ENCODE data around the gene WDR90. TPM values are rescaled to one million over a fixed set of nuclear protein-coding genes. Genes with fewer than 3 reads are reported as not detected.

WDR90 gene
- polyA plus RNA-seq, 3 donors: 0.13 to 16.5 (median 1.1) TPM

GRCh38 chr16:635573-636205 is 13.5 kb upstream of the WDR90 start:
- intact Hi-C loops (cut with micrococcal nuclease): loop anchor here (2.0 to 5.0 kb wide), 4 partner anchors 25 to 108 kb away; partner anchors contain the start of genes CAPN15 (in 2 of the 2), JMJD8 (in 1 of the 2) and STUB1 (in 1 of the 2)
- TF ChIP-seq, protein P1, sequence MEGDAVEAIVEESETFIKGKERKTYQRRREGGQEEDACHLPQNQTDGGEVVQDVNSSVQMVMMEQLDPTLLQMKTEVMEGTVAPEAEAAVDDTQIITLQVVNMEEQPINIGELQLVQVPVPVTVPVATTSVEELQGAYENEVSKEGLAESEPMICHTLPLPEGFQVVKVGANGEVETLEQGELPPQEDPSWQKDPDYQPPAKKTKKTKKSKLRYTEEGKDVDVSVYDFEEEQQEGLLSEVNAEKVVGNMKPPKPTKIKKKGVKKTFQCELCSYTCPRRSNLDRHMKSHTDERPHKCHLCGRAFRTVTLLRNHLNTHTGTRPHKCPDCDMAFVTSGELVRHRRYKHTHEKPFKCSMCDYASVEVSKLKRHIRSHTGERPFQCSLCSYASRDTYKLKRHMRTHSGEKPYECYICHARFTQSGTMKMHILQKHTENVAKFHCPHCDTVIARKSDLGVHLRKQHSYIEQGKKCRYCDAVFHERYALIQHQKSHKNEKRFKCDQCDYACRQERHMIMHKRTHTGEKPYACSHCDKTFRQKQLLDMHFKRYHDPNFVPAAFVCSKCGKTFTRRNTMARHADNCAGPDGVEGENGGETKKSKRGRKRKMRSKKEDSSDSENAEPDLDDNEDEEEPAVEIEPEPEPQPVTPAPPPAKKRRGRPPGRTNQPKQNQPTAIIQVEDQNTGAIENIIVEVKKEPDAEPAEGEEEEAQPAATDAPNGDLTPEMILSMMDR (IDR thresholded peaks at IDR 0.05): no peak
- Histone ChIP-seq H3K4me3 (replicated peaks in 1 of 3; ENCODE audit: low read depth in 2 of 3, low read length in 3 of 3) (peak overlapping the region; percentile 70 to 96 (median 89)), H3K4me1 (ENCODE audit: control insufficient read depth in 1 of 2, insufficient read depth in 2 of 2, low read length in 2 of 2) (peaks cover 22 to 36% of the 10 kb centered on the region in 2 donors), H3K4me2 (replicated peaks; ENCODE audit: extremely low read depth, low read length, poor library complexity, severe bottlenecking) (peak overlapping the region; percentile 100), H3K9ac (ENCODE audit: insufficient read depth, low read length, poor library complexity, severe bottlenecking) (peak overlapping the region; percentile 82), H3K36me3 (replicated peaks in 1 of 2; ENCODE audit: control insufficient read depth in 1 of 2, insufficient read depth in 2 of 2, low read length in 2 of 2) (peaks cover 0 to 8% of the 10 kb centered on the region in 2 donors), H3K79me2 (ENCODE audit: insufficient read depth, low read length) (peaks cover 12% of the 10 kb centered on the region), H3K27ac (ENCODE audit: low read depth in 1 of 2, low read length in 2 of 2) (peak overlapping the region in 1 of 2 donors; percentile 87), H3K27me3 (ENCODE audit: control insufficient read depth in 2 of 2, insufficient read depth in 2 of 2, low read length in 2 of 2) (no peaks in the 10 kb centered on the region), H4K20me1 (ENCODE audit: insufficient read depth, low read length) (peaks cover 20% of the 10 kb centered on the region), H3K9me3 (replicated peaks in 1 of 2; ENCODE audit: control insufficient read depth in 1 of 2, insufficient read depth in 1 of 2, low read length in 2 of 2) (no peaks in the 10 kb centered on the region), H2AFZ (ENCODE audit: insufficient read depth, low read depth, low read length, poor library complexity, severe bottlenecking) (peak overlapping the region; percentile 85)
- Mint-ChIP-seq H3K27me3 (ENCODE audit: low read depth in 3 of 3) (peaks cover 3 to 9% (median 8%) of the 10 kb centered on the region in 3 donors), H3K27ac (peak overlapping the region in 1 of 7 donors; percentile 4), H3K4me1 (peaks cover 14% of the 10 kb centered on the region), H3K9me3 (no peaks in the 10 kb centered on the region), H3K4me3 (peak overlapping the region; percentile 56 to 59), H3K36me3 (peaks cover 2 to 4% of the 10 kb centered on the region in 2 donors)
- 4% methylated on average over 52 of the region's 55 CpGs for WGBS (ENCODE audit: insufficient coverage)
- no peak for DNase-seq

DNA sequence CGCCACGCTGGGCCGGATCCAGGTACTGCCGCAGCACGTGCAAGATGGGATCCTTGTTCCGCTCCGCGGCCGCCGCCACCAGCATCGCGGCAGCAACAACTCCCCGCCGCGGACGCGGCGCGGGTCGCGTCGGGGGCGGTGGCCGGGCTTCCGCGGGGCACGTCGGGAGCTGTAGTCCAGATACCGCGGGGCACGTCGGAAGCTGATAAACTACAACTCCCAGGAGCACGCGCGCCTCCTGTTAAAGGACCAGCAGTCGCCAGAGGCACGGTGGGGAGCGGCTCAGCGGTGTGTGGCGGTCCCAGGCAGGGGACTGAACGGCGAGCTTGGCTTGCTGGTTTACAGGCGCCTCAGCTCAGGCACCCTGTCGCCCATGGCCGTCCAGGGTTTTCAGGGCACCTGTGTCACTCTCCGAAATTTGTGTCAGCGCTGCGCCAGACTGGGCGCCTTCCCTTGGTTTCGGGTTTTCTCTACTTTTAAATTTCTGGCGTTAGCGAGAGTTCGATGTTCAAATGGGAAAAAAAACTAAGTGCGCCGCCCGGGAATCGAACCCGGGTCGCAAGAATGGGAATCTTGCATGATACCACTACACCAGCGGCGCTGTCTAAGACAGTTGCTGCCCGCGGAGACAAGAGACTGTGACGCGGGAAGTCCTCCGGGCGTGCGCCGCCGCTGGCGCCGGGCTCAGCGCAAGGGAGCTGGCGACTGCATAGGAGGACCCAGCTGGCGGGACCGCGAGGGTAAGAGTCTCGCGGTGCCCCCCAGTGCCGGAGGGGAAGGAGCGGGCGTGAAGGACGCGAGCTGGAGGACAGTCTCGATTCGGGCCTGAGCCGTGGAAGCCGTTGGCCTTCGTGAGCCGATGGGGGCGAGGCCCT is 12.7 kb upstream of the WDR90 start, which contains the start of gene METTL26:
METTL26 (minus strand) TSS at position 100 of the 875 bp plus-strand sequence; CDS start at position 85, 15 bp downstream.
- peak within 1 kb of the TSS; percentile 87 to 95 for H3K27ac ChIP-seq (ENCODE audit: low read depth in 1 of 2, low read length in 2 of 2)
- Mint-ChIP-seq H3K36me3 (peaks cover 2 to 4% of the 10 kb centered on the region in 2 donors), H3K4me3 (peak within 1 kb of the TSS; percentile 95 to 97), H3K9me3 (no peaks in the 10 kb centered on the region), H3K4me1 (peaks cover 14% of the 10 kb centered on the region), H3K27me3 (ENCODE audit: low read depth in 3 of 3) (peaks cover 3 to 6% (median 3%) of the 10 kb centered on the region in 3 donors), H3K27ac (peak within 1 kb of the TSS; percentile 94 to 99 (median 98))
- H3K9ac ChIP-seq (ENCODE audit: insufficient read depth, low read length, poor library complexity, severe bottlenecking): peak within 1 kb of the TSS; percentile 82
- H3K4me1 ChIP-seq (ENCODE audit: control insufficient read depth in 1 of 2, insufficient read depth in 2 of 2, low read length in 2 of 2): peaks cover 30 to 38% of the 10 kb centered on the region in 2 donors
- peaks cover 19% of the 10 kb centered on the region for H3K79me2 ChIP-seq (ENCODE audit: insufficient read depth, low read length)
- H2AFZ ChIP-seq (ENCODE audit: insufficient read depth, low read depth, low read length, poor library complexity, severe bottlenecking): peak within 1 kb of the TSS; percentile 85
- no peaks in the 10 kb centered on the region for H3K27me3 ChIP-seq (ENCODE audit: control insufficient read depth in 2 of 2, insufficient read depth in 2 of 2, low read length in 2 of 2)
- TF ChIP-seq, protein P1 (IDR thresholded peaks at IDR 0.05): peak; percentile 18
- peak within 1 kb of the TSS; percentile 100 for H3K4me2 ChIP-seq (replicated peaks; ENCODE audit: extremely low read depth, low read length, poor library complexity, severe bottlenecking)
- peaks cover 17% of the 10 kb centered on the region for H4K20me1 ChIP-seq (ENCODE audit: insufficient read depth, low read length)
- peak within 1 kb of the TSS; percentile 70 to 96 (median 89) for H3K4me3 ChIP-seq (replicated peaks in 1 of 3; ENCODE audit: low read depth in 2 of 3, low read length in 3 of 3)
- WGBS (ENCODE audit: insufficient coverage): under 1% methylated on average over 90 of the region's 91 CpGs
- peak; percentile 93 for DNase-seq
- H3K9me3 ChIP-seq (replicated peaks in 1 of 2; ENCODE audit: control insufficient read depth in 1 of 2, insufficient read depth in 1 of 2, low read length in 2 of 2): no peaks in the 10 kb centered on the region
- H3K36me3 ChIP-seq (replicated peaks in 1 of 2; ENCODE audit: control insufficient read depth in 1 of 2, insufficient read depth in 2 of 2, low read length in 2 of 2): peaks cover 0 to 8% of the 10 kb centered on the region in 2 donors
- intact Hi-C loops (cut with micrococcal nuclease): loop anchor here (2.0 to 5.0 kb wide), 4 partner anchors 24 to 109 kb away; partner anchors contain the start of genes CAPN15 (in 2 of the 2), JMJD8 (in 1 of the 2) and STUB1 (in 1 of the 2)
